ENCODE results near the gene TLN1. TPM values are rescaled to one million over a fixed set of nuclear protein-coding genes. Genes with fewer than 3 reads are reported as not detected.

TLN1 gene
- total RNA-seq, 3 donors from 2014 or later (not counting 1 experiment from before 2014, with no cell fraction given) = 509 to 552 (median 528) TPM

DNA sequence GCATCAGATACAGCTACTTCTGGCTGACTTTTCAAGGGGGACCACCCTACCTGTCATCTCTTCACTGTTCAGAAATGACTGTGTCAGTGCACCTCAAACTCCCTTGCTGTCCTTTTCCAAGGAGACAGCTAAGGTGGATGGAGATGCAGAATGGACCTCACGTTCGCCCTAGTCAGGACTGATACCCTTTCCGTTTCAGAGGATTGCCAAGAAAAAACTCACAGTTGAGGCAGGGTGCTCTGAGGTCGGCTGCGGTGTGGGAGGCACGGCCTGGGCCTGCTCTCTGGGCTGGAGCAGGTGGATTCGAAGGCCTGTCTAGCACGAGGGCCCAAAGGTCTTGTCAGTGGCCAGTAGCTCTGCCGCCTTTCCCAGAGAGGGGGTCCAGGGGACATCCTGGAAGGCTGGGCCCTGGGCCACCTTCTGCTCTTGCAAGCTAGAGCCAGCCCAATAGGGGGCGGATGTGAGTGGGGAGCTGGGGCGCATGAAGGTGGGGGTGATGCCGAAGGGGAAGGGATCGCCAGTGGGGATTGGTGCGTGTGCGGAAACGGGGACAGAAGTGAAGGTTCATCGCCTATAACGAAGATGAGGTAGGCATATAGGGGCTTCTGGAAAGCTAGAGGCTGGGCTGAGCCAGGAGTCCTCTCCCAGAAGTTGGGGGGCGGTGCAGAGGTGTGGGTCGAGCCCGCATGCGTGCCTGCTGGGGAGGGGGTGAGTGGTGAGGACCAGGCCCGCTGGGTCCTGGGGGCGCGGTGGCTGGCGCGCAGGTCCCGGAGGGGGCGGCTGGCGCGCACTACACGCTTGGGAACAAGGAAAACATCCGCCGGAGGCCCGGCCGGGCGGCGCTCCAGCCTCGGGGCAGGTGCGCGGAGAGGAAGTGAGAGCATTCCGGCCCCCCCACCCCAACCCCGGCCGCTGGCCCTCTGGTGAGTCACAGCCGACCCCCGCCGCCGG, 24.6 kb upstream of the TLN1 start:
- Histone ChIP-seq H3K36me3 (ENCODE audit: control insufficient read depth, insufficient read depth, low read length) (peaks cover 27% of the 10 kb centered on the region), H3K4me1 (ENCODE audit: control insufficient read depth, insufficient read depth, low read length) (peaks cover 16% of the 10 kb centered on the region), H3K27ac (ENCODE audit: low read length) (peak overlapping the region; percentile 85), H3K4me3 (ENCODE audit: low read length) (peak overlapping the region; percentile 91), H3K9me3 (ENCODE audit: control insufficient read depth, insufficient read depth, low read length) (no peaks in the 10 kb centered on the region), H3K27me3 (ENCODE audit: control insufficient read depth, insufficient read depth, low read length) (no peaks in the 10 kb centered on the region)
- no peaks in the 10 kb centered on the region for H3K27me3 Mint-ChIP-seq (ENCODE audit: low read depth in 2 of 2)
- intact Hi-C loops (cut with micrococcal nuclease) = loop anchor here (2.0 kb wide), 1 partner anchor 24 kb away; the partner anchor contains the start of genes CREB3 and TLN1
- ATAC-seq (peak; percentile 89 to 92 (median 90)), DNase-seq (peak; percentile 59 to 88)
- TF ChIP-seq, protein P1, sequence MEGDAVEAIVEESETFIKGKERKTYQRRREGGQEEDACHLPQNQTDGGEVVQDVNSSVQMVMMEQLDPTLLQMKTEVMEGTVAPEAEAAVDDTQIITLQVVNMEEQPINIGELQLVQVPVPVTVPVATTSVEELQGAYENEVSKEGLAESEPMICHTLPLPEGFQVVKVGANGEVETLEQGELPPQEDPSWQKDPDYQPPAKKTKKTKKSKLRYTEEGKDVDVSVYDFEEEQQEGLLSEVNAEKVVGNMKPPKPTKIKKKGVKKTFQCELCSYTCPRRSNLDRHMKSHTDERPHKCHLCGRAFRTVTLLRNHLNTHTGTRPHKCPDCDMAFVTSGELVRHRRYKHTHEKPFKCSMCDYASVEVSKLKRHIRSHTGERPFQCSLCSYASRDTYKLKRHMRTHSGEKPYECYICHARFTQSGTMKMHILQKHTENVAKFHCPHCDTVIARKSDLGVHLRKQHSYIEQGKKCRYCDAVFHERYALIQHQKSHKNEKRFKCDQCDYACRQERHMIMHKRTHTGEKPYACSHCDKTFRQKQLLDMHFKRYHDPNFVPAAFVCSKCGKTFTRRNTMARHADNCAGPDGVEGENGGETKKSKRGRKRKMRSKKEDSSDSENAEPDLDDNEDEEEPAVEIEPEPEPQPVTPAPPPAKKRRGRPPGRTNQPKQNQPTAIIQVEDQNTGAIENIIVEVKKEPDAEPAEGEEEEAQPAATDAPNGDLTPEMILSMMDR (IDR thresholded peaks at IDR 0.05) = peak; percentile 71
- 6% methylated on average over 48 of the region's 48 CpGs for WGBS (ENCODE audit: insufficient coverage)
- H3K27ac Mint-ChIP-seq = peak overlapping the region; percentile 75 to 97
- H3K4me3 Mint-ChIP-seq = peak overlapping the region; percentile 97
- H3K36me3 Mint-ChIP-seq = no peaks in the 10 kb centered on the region
- H3K4me1 Mint-ChIP-seq = peaks cover 29 to 34% of the 10 kb centered on the region in 2 donors
- H3K9me3 Mint-ChIP-seq = no peaks in the 10 kb centered on the region

DNA sequence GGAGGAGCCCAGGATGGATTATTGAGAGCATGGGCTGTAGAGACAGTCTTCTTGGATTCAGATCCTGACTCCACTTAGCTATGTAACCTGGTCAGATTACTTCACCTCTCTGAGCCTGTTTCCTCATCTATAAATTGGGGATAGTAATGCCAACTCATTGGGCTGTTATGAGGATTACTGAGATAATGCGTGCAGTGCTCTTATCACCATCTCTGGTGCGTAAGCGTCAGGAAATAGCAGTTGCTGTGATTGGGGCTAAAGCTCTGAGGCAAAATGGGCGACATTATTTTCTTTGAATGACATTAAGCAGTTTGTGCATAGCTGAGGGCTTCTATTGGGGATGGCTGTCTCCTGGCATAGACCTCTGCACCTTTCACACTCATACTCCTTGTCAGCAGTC, 23.1 kb upstream of the TLN1 start:
- DNase-seq (no peak), ATAC-seq (no peak)
- Mint-ChIP-seq H3K36me3 (no peaks in the 10 kb centered on the region), H3K27ac (no peak overlapping the region), H3K27me3 (ENCODE audit: low read depth in 2 of 2) (no peaks in the 10 kb centered on the region), H3K4me3 (no peak overlapping the region), H3K9me3 (no peaks in the 10 kb centered on the region), H3K4me1 (peaks cover 31 to 42% of the 10 kb centered on the region in 2 donors)
- no peaks in the 10 kb centered on the region for H3K9me3 ChIP-seq (ENCODE audit: control insufficient read depth, insufficient read depth, low read length)
- 95% methylated on average over 4 of the region's 4 CpGs for WGBS (ENCODE audit: insufficient coverage)
- intact Hi-C loops (cut with micrococcal nuclease) = no loop called here
- peaks cover 36% of the 10 kb centered on the region for H3K36me3 ChIP-seq (ENCODE audit: control insufficient read depth, insufficient read depth, low read length)
- peaks cover 19% of the 10 kb centered on the region for H3K4me1 ChIP-seq (ENCODE audit: control insufficient read depth, insufficient read depth, low read length)
- H3K27ac ChIP-seq (ENCODE audit: low read length) = no peak overlapping the region
- no peaks in the 10 kb centered on the region for H3K27me3 ChIP-seq (ENCODE audit: control insufficient read depth, insufficient read depth, low read length)
- H3K4me3 ChIP-seq (ENCODE audit: low read length) = no peak overlapping the region
- TF ChIP-seq, protein P1 (IDR thresholded peaks at IDR 0.05) = no peak

DNA sequence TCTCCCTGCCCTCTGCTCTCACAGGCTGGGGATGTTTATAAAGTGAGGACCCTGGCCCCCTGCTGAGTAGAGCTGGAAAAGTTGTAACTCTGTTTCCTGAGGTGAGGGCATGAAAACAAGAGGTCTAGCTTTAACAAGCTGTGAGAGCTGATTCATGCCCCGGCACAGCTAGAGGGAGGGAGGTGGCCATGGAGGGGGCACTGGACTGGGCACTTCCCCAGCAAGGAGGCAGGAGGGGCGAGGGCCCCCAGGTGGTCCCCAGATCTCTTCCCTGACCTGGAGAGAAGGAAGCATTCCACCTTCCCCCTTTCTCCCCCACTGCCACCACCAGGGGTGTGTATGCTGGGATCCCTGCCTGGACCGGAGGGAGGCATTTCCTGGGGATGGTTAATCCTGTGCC, 22.3 kb upstream of the TLN1 start, which contains the start of gene MSMP:
Gene MSMP, minus strand, starts transcription at position 13 of the 400 bp plus-strand sequence. CDS start 147 bp downstream, outside the sequence.
- Mint-ChIP-seq H3K4me3 (no peak within 1 kb of the TSS), H3K27me3 (ENCODE audit: low read depth in 2 of 2) (no peaks in the 10 kb centered on the region), H3K4me1 (peaks cover 37 to 49% of the 10 kb centered on the region in 2 donors), H3K27ac (peak within 1 kb of the TSS in 1 of 2 donors; percentile 10), H3K9me3 (no peaks in the 10 kb centered on the region), H3K36me3 (no peaks in the 10 kb centered on the region)
- Histone ChIP-seq H3K27me3 (ENCODE audit: control insufficient read depth, insufficient read depth, low read length) (no peaks in the 10 kb centered on the region), H3K27ac (ENCODE audit: low read length) (no peak within 1 kb of the TSS), H3K9me3 (ENCODE audit: control insufficient read depth, insufficient read depth, low read length) (no peaks in the 10 kb centered on the region), H3K4me3 (ENCODE audit: low read length) (no peak within 1 kb of the TSS), H3K36me3 (ENCODE audit: control insufficient read depth, insufficient read depth, low read length) (peaks cover 36% of the 10 kb centered on the region), H3K4me1 (ENCODE audit: control insufficient read depth, insufficient read depth, low read length) (peaks cover 26% of the 10 kb centered on the region)
- 87% methylated on average over 2 of the region's 3 CpGs for WGBS (ENCODE audit: insufficient coverage)
- TF ChIP-seq, protein P1 (IDR thresholded peaks at IDR 0.05) = no peak
- ATAC-seq (no peak), DNase-seq (no peak)
- intact Hi-C loops (cut with micrococcal nuclease) = no loop called here

Data from natural killer cell (primary cell).